H1 (cell line): Measurements from ENCODE around the gene ARPC4. TPM values are rescaled to one million over a fixed set of nuclear protein-coding genes. Genes with fewer than 3 reads are reported as not detected.
A peak's percentile ranks its signal among the peaks of the same experiment; 100 is the strongest.

ENCODE experiments used
- ASH2L ChIP-seq: fragments of 200-600, 300-600 bp; sonication (generic); IDR thresholded peaks from one replicate; pipeline ENCODE4 v1.7.1; 2017; ENCODE audit warnings: low read length
- BACH1 ChIP-seq: IDR thresholded peaks from 2 replicates; pipeline ENCODE4 v1.6.1; 2012; ENCODE audit warnings: low read length, improper control_type of control experiment
- GABPA ChIP-seq: IDR thresholded peaks from 2 replicates; pipeline ENCODE4 v1.6.1; 2011; ENCODE audit warnings: mild to moderate bottlenecking, low read length, moderate library complexity, borderline replicate concordance; ENCODE audit not compliant: insufficient read depth
- KDM1A ChIP-seq: fragments of 200-600, 300-600 bp; sonication (generic); IDR thresholded peaks from 2 replicates; pipeline ENCODE4 v1.7.1; 2016; ENCODE audit warnings: mild to moderate bottlenecking, low read length, borderline replicate concordance
- MAX ChIP-seq: IDR thresholded peaks from 2 replicates; pipeline ENCODE4 v1.6.1; 2012; ENCODE audit warnings: inconsistent platforms
- RFX5 ChIP-seq: IDR thresholded peaks from 2 replicates; pipeline ENCODE4 v1.6.1; 2011; ENCODE audit warnings: low read depth, low read length, improper control_type of control experiment, borderline replicate concordance
- polyA plus RNA-seq, 7 experiments: library from polyadenylated mRNA; depleted of rRNA in 3 of 7; stranded (reverse) in 5 of 7; unstranded in 2 of 7; fragments of >200 nt in 5 of 7; fragments of 200-250 nt in 2 of 7; gene quantifications; 1 replicate in 5 of 7; 2 replicates in 1 of 7; 4 replicates in 1 of 7; pipeline versions ENCODE4 v1.2.1 to v1.2.3, GENCODE V29; 2011 to 2013; ENCODE audit warnings: missing spikeins in 2 of 7, mixed read lengths in 2 of 7
- total RNA-seq: library from RNA; stranded (reverse); fragmentation: NEBNext Ultra II Directional; extraction: Animal tissue kit (Norgen Biotek cat#: 25700); gene quantifications from 2 replicates; pipeline ENCODE4 v1.2.1, GENCODE V29; 2021

Gene ARPC4
- total and polyA plus RNA-seq, 2 of the 8 experiments (the other 6 are each of a cell fraction or from before 2014, with no cell fraction given) = 138 to 154 TPM

GRCh38 chr3:9791790-9792404 lies 985 bp upstream of the ARPC4 start (continued):
- TF ChIP-seq KDM1A (peak; percentile 98), MAX (no peak), RFX5 (no peak), ASH2L (peak; percentile 6), GABPA (no peak), BACH1 (no peak)
